HEK293 (cell line): ENCODE data around the gene DLX4.

ENCODE experiments used
- CTCF ChIA-PET: fragments of 350-600 bp; formaldehyde crosslinking; extraction: SDS; loops from one replicate; lab custom pipeline; 2021; ENCODE audit warnings: antibody characterized with exemption; lab: Yijun Ruan, JAX
- POLR2A ChIA-PET: fragments of 300-600 bp; formaldehyde crosslinking; extraction: SDS; loops from one replicate; lab custom pipeline; 2020; ENCODE audit warnings: antibody characterized with exemption, inconsistent platforms; lab: Yijun Ruan, JAX
- H3K27ac ChIP-seq: fragments of 200-500 bp; sonication (Bioruptor generic); 2 replicates; pipeline ENCODE4 v1.5.1; 2014; ENCODE audit warnings: low read depth, low read length, control low read depth, inconsistent platforms; ENCODE audit errors: extremely low read depth
- H3K36me3 ChIP-seq, 2 experiments: fragments of 200-500 bp in 1 of 2; sonication (Bioruptor generic) in 1 of 2; 1 replicate in 1 of 2; 2 replicates in 1 of 2; pipeline ENCODE4 v1.5.1; 2014 to 2017; ENCODE audit warnings: inconsistent platforms in 2 of 2, low read length in 2 of 2; ENCODE audit not compliant: control insufficient read depth in 2 of 2, insufficient read depth in 1 of 2
- H3K4me1 ChIP-seq: fragments of 200-500 bp; sonication (Bioruptor generic); 2 replicates; pipeline ENCODE4 v1.5.1; 2014; ENCODE audit warnings: mild to moderate bottlenecking, low read length, inconsistent platforms; ENCODE audit not compliant: control insufficient read depth, insufficient read depth
- H3K4me3 ChIP-seq: 2 replicates; pipeline ENCODE4 v1.5.1; 2011; ENCODE audit warnings: low read depth, mild to moderate bottlenecking, control low read depth, low read length, moderate library complexity
- H3K9me3 ChIP-seq: fragments of 200-500 bp; sonication (Bioruptor generic); 2 replicates; pipeline ENCODE4 v1.5.1; 2014; ENCODE audit warnings: low read depth, low read length, inconsistent platforms; ENCODE audit not compliant: control insufficient read depth, insufficient read depth
- HOXC10 ChIP-seq: sonication (generic); formaldehyde crosslinking; IDR thresholded peaks from 2 replicates; pipeline ENCODE4 v1.8.1; 2023; ENCODE audit warnings: mild to moderate bottlenecking, missing genetic modification reagents
- PRDM1 ChIP-seq: fragments of 450-650 bp; formaldehyde crosslinking; IDR thresholded peaks from 2 replicates; pipeline ENCODE4; 2016; ENCODE audit warnings: missing biosample characterization, missing genetic modification characterization
- PRDM4 ChIP-seq: fragments of 450-650 bp; formaldehyde crosslinking; IDR thresholded peaks from 2 replicates; pipeline ENCODE4 v1.5.1; 2017; ENCODE audit warnings: missing biosample characterization, missing genetic modification characterization
- REST ChIP-seq: fragments of 450-650 bp; formaldehyde crosslinking; IDR thresholded peaks from 2 replicates; pipeline ENCODE4 v1.5.1; 2016; ENCODE audit warnings: missing biosample characterization, missing genetic modification characterization
- TCF7L2 ChIP-seq: IDR thresholded peaks from 2 replicates; pipeline ENCODE4 v1.6.1; 2011; ENCODE audit warnings: low read depth, mild to moderate bottlenecking, inconsistent platforms, low read length, moderate library complexity, borderline replicate concordance
- TRIM28 ChIP-seq: IDR thresholded peaks from 2 replicates; pipeline ENCODE4 v1.6.1; 2011; ENCODE audit warnings: low read length, control low read depth, borderline replicate concordance
- ZBTB20 ChIP-seq: fragments of 450-650 bp; formaldehyde crosslinking; IDR thresholded peaks from 2 replicates; pipeline ENCODE4 v1.5.1; 2016; ENCODE audit warnings: missing biosample characterization, missing genetic modification characterization
- ZFHX2 ChIP-seq: fragments of 450-650 bp; formaldehyde crosslinking; conservative IDR thresholded peaks from 2 replicates; pipeline ENCODE4 v1.5.1; 2016; ENCODE audit warnings: missing biosample characterization, missing genetic modification characterization
- ZFP69B ChIP-seq: fragments of 450-650 bp; formaldehyde crosslinking; IDR thresholded peaks from 2 replicates; pipeline ENCODE4 v1.5.1; 2016; ENCODE audit warnings: missing biosample characterization, missing genetic modification characterization
- ZNF248 ChIP-seq: fragments of 450-650 bp; formaldehyde crosslinking; IDR thresholded peaks from 2 replicates; pipeline ENCODE4 v1.5.1; 2017; ENCODE audit warnings: missing biosample characterization, missing genetic modification characterization
- ZNF292 ChIP-seq: fragments of 450-650 bp; formaldehyde crosslinking; IDR thresholded peaks from 2 replicates; pipeline ENCODE4 v1.5.1; 2016; ENCODE audit warnings: low read depth, missing biosample characterization, missing genetic modification characterization, borderline replicate concordance
- ZNF324 ChIP-seq: fragments of 450-650 bp; formaldehyde crosslinking; IDR thresholded peaks from 2 replicates; pipeline ENCODE4 v1.5.1; 2016; ENCODE audit warnings: missing biosample characterization, missing genetic modification characterization
- ZNF335 ChIP-seq: fragments of 450-650 bp; formaldehyde crosslinking; conservative IDR thresholded peaks from 2 replicates; pipeline ENCODE4 v1.5.1; 2016; ENCODE audit warnings: missing biosample characterization, missing genetic modification characterization
- ZNF521 ChIP-seq: fragments of 450-650 bp; formaldehyde crosslinking; IDR thresholded peaks from 2 replicates; pipeline ENCODE4 v1.5.1; 2017; ENCODE audit warnings: missing biosample characterization, mild to moderate bottlenecking, missing genetic modification characterization
- ZNF670 ChIP-seq: fragments of 450-650 bp; formaldehyde crosslinking; IDR thresholded peaks from 2 replicates; pipeline ENCODE4 v1.5.1; 2016; ENCODE audit warnings: missing biosample characterization, missing genetic modification characterization, low read depth
- ZNF701 ChIP-seq: fragments of 450-650 bp; formaldehyde crosslinking; IDR thresholded peaks from 2 replicates; pipeline ENCODE4 v1.5.1; 2016; ENCODE audit warnings: missing biosample characterization, missing genetic modification characterization
- ZSCAN30 ChIP-seq: fragments of 450-650 bp; IDR thresholded peaks from 2 replicates; pipeline ENCODE4 v1.5.1; 2018; ENCODE audit warnings: missing biosample characterization, mild to moderate bottlenecking, missing genetic modification characterization, moderate library complexity
- ZXDB ChIP-seq: fragments of 450-650 bp; formaldehyde crosslinking; IDR thresholded peaks from 2 replicates; pipeline ENCODE4 v1.5.1; 2016; ENCODE audit warnings: missing biosample characterization, missing genetic modification characterization
- TF ChIP-seq, protein P1 (sequence below): fragments of 450-650 bp; formaldehyde crosslinking; IDR thresholded peaks from 2 replicates; pipeline ENCODE4 v1.5.1; 2016; ENCODE audit warnings: missing biosample characterization, missing genetic modification characterization
- TF ChIP-seq, protein P2 (sequence below): fragments of 450-650 bp; formaldehyde crosslinking; IDR thresholded peaks from 2 replicates; pipeline ENCODE4 v1.5.1; 2016; ENCODE audit warnings: missing biosample characterization, missing genetic modification characterization

The DLX4 gene

DNA sequence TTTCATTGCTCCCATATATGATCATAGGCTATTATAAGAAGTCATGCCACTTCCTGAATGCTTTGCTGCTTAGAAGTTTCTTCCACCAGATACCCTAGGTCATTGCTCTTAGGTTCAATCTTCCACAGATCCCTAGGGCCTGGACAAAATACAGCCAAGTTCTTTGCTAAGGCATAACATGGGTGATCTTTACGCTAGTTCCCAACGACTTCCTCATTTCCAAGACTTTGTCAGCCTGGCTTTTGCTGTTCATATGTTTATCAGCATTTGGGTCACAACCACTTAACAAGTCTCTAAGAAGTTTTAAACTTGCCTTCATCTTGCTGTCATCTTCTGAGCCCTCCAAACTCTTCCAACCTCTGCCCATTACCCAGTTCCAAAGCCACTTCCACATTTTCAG is 46.2 kb downstream of the DLX4 start:
- POLR2A ChIA-PET = no interaction called here
- CTCF ChIA-PET = interaction anchor here (0.5 to 2.9 kb wide), 7 partner anchors 13 to 1006 kb away, joined by 3 to 12 read pairs (median 4); no protein-coding TSS in a partner anchor
- Histone ChIP-seq H3K4me3 (no peak overlapping the region), H3K4me1 (no peaks in the 10 kb centered on the region), H3K36me3 (no peaks in the 10 kb centered on the region), H3K27ac (no peak overlapping the region), H3K9me3 (no peaks in the 10 kb centered on the region)
- no peak for TF ChIP-seq ZXDB (tag by site-specific recombination)
- TF ChIP-seq, protein P1, sequence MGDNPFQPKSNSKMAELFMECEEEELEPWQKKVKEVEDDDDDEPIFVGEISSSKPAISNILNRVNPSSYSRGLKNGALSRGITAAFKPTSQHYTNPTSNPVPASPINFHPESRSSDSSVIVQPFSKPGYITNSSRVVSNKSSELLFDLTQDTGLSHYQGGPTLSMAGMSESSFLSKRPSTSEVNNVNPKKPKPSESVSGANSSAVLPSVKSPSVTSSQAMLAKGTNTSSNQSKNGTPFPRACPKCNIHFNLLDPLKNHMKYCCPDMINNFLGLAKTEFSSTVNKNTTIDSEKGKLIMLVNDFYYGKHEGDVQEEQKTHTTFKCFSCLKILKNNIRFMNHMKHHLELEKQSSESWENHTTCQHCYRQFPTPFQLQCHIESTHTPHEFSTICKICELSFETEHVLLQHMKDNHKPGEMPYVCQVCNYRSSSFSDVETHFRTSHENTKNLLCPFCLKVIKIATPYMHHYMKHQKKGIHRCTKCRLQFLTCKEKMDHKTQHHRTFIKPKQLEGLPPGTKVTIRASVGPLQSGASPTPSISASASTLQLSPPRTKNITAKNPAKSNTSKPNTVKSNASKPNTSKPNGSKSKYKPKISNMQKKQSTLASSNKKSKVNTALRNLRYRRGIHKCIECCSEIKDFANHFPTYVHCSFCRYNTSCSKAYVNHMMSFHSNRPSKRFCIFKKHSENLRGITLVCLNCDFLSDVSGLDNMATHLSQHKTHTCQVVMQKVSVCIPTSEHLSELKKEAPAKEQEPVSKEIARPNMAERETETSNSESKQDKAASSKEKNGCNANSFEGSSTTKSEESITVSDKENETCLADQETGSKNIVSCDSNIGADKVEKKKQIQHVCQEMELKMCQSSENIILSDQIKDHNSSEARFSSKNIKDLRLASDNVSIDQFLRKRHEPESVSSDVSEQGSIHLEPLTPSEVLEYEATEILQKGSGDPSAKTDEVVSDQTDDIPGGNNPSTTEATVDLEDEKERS (tag by site-specific recombination) = no peak
- no peak for TF ChIP-seq ZFP69B (tag by site-specific recombination)
- no peak for TF ChIP-seq ZBTB20
- no peak for TF ChIP-seq ZNF521 (tag by site-specific recombination)
- TF ChIP-seq ZNF324 (tag by site-specific recombination) = no peak
- no peak for TF ChIP-seq ZNF292 (tag by site-specific recombination)
- TF ChIP-seq, protein P2, sequence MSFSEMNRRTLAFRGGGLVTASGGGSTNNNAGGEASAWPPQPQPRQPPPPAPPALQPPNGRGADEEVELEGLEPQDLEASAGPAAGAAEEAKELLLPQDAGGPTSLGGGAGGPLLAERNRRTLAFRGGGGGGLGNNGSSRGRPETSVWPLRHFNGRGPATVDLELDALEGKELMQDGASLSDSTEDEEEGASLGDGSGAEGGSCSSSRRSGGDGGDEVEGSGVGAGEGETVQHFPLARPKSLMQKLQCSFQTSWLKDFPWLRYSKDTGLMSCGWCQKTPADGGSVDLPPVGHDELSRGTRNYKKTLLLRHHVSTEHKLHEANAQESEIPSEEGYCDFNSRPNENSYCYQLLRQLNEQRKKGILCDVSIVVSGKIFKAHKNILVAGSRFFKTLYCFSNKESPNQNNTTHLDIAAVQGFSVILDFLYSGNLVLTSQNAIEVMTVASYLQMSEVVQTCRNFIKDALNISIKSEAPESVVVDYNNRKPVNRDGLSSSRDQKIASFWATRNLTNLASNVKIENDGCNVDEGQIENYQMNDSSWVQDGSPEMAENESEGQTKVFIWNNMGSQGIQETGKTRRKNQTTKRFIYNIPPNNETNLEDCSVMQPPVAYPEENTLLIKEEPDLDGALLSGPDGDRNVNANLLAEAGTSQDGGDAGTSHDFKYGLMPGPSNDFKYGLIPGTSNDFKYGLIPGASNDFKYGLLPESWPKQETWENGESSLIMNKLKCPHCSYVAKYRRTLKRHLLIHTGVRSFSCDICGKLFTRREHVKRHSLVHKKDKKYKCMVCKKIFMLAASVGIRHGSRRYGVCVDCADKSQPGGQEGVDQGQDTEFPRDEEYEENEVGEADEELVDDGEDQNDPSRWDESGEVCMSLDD (tag by site-specific recombination) = no peak
- TF ChIP-seq PRDM4 (tag by site-specific recombination) = no peak
- no peak for TF ChIP-seq ZNF248 (tag by site-specific recombination)
- no peak for TF ChIP-seq ZNF670 (tag by site-specific recombination)
- TF ChIP-seq HOXC10 (CRISPR knock-in tag) = no peak
- TF ChIP-seq ZNF335 = no peak
- TF ChIP-seq ZNF701 = no peak
- no peak for TF ChIP-seq ZFHX2 (tag by site-specific recombination)
- TF ChIP-seq ZSCAN30 = no peak
- no peak for TF ChIP-seq TRIM28
- no peak for TF ChIP-seq PRDM1
- TF ChIP-seq REST (tag by site-specific recombination) = no peak
- no peak for TF ChIP-seq TCF7L2
